PC-9 (cell line): ENCODE measurements around the gene CCDC63.

Experiments used
- EZH2 ChIP-seq: fragments of 200-600 bp; sonication (generic); IDR thresholded peaks from 2 replicates; pipeline ENCODE4 v1.8.0; 2017; ENCODE audit warnings: antibody characterized with exemption, low read depth
- TF ChIP-seq, protein P1 (sequence below): fragments of 200-600 bp; sonication (generic); conservative IDR thresholded peaks from 2 replicates; pipeline ENCODE4 v1.6.1; 2017; ENCODE audit warnings: mixed run types, antibody characterized with exemption, mild to moderate bottlenecking, moderate library complexity

DNA sequence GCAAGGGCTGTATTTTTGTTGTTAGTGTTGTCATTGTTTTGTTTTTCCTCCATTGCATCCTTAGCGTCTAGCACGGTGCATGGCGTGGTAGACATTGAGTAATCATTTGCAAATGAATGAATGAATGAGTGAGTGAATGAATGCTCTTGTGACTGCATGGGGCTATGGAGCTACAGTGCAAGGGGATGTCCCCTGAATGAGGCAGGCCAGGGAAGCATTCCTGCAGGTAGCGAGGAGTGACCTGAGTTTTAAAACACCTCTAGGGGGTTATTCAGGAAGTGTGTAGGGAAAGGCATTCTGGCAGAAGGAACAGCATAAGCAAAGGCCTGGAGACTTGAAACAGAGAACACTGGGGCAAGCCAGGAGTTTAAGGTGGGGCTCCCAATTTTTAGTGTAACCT lies 56.7 kb downstream of the CCDC63 start:
- TF ChIP-seq, protein P1, sequence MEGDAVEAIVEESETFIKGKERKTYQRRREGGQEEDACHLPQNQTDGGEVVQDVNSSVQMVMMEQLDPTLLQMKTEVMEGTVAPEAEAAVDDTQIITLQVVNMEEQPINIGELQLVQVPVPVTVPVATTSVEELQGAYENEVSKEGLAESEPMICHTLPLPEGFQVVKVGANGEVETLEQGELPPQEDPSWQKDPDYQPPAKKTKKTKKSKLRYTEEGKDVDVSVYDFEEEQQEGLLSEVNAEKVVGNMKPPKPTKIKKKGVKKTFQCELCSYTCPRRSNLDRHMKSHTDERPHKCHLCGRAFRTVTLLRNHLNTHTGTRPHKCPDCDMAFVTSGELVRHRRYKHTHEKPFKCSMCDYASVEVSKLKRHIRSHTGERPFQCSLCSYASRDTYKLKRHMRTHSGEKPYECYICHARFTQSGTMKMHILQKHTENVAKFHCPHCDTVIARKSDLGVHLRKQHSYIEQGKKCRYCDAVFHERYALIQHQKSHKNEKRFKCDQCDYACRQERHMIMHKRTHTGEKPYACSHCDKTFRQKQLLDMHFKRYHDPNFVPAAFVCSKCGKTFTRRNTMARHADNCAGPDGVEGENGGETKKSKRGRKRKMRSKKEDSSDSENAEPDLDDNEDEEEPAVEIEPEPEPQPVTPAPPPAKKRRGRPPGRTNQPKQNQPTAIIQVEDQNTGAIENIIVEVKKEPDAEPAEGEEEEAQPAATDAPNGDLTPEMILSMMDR = no peak
- no peak for TF ChIP-seq EZH2
